NCI-H187 (cell line): Measurements from ENCODE around the gene IFFO2.

ENCODE experiments used
- DNase-seq, 2 experiments: peaks; one replicate each; lab custom pipeline; 2025; lab: John Stamatoyannopoulos, UW

IFFO2 gene

DNA sequence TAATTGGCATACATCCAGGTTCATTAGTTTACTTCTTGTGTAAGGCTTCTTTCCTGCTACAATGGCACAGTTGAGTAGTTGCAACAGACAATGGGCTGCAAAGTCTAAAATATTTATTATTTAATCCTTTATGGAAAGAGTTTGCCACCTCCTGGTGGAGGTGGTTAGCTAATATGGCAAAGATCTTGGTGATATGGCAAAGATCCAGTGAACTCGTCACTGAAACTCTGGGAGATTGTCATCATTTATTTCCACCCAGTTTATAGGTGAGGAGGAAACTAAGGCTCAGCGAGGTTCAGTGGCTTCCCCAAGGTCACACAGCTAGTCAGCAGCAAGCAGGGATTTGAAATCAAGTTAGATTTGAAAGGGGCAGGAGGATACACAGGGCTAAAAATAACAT is 16.1 kb upstream of the IFFO2 start:
- DNase-seq, result no peak

GRCh38 chr1:18970762-18971161 is 14.3 kb upstream of the IFFO2 start:
- no peak for DNase-seq

GRCh38 chr1:18970358-18970757 is 13.9 kb upstream of the IFFO2 start:
- no peak for DNase-seq

DNA sequence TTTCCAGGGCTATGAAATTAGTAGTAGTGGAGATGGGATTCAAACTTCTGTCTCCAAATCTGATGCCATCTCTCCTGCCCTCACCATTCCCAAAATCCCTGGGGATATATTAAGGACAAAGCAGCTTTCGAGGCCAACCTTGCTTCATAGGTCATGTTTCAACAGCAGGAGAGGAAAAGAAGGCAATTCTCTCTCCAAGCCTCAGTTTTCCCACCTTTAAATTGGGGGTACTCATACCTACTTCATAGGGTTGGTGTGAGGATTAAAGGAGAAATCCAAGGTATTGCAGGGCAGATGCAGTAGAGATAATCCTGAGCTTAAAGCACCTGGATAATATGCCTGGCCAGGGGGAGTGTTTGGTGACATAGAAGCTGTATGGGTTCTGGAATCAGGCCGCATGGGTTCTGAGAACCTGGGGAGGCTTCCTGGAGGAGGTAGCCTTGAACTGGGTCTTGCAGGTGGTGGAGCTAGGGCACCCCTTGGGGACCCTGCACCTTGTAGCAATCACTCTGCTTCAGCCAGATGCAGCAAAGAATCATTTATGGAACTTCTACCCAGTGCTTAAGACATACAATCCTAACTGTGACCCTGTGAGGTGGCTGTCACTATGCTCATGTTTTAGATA is 10.7 kb upstream of the IFFO2 start:
- no peak for DNase-seq

GRCh38 chr1:18965206-18966173 is 9.0 kb upstream of the IFFO2 start:
- no peak for DNase-seq

DNA sequence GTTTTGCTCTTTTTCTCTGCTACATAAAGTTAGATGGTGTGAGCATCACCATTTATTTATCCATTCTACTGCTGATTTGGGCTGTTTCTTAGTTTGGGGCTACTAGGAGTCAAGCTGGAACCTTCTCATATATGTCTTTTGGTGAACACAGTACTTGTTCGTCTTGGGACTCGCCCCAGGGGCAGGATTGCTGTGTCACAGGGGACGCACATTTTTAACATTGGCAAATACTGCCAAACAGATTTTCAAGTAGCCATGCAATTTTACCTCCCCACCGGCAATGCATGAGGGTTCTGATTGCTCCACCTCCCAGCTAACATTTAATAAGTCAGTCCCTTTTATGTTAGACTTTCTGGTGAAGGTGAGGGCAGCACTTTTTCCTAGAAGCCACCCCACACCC is 7.5 kb upstream of the IFFO2 start:
- DNase-seq, result no peak

GRCh38 chr1:18962855-18963737 is 6.6 kb upstream of the IFFO2 start:
- no peak for DNase-seq

GRCh38 chr1:18962121-18962721 is 5.7 kb upstream of the IFFO2 start:
- DNase-seq, result no peak

- DNase-seq, result no peak
These were observed 4.3 kb upstream of the IFFO2 start for GRCh38 chr1:18960821-18961220.

DNA sequence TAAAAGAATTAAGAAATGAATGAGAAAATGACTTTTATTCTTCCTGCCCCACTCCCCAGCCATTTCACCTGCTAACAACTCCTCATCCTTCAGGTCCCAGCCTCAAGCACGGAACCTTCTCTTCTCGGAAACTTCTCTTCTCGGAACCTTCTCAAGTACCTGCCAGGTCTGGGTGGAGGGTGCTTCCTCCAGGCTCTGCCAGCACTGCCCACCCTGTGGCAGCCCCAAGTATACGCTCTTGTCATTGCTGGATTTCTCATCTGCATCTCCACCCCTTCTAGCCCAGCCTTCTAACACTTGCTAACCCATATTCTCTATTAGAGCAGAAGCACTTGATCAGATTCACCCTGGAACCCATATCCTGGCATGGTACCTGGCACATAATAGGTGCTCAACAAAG is 3.9 kb upstream of the IFFO2 start:
- DNase-seq, result no peak

GRCh38 chr1:18959591-18959990 is 3.1 kb upstream of the IFFO2 start:
- DNase-seq, result no peak

DNA sequence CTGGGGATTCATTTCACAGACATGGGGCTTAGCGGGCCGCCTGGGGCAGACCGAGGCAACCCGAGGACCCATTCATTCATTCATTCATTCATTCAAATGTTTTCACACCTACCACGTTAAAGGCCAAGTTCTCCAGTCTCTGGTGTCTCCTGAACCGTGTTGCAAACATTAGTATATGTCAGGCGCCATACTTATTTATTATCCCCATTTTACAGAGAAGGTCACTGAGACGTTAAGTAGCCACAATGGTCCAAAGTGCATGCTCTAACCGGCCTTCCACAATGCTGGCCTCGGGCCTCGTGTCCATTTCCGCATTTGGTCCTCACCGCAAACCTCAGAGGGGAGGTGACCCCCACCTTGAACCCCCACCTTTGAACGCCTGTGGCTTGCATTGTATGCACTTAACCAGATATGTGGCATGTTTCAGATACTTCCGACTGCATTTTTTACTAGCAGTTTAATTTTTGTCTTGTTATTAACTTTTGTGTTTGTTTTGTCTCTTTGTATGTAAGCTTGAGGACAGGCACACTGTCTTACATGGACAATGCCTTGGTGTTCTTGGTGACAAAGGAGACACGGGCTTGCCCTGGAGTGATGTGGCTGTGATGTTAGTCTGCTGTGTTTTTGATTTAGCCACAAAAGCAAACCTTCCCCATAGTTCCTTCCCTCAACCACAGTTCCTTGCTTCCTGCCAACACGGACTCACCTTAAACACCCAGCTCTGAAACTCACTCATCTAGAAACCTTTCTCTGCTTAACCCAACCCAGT is 1.2 kb upstream of the IFFO2 start:
- DNase-seq, result no peak

DNA sequence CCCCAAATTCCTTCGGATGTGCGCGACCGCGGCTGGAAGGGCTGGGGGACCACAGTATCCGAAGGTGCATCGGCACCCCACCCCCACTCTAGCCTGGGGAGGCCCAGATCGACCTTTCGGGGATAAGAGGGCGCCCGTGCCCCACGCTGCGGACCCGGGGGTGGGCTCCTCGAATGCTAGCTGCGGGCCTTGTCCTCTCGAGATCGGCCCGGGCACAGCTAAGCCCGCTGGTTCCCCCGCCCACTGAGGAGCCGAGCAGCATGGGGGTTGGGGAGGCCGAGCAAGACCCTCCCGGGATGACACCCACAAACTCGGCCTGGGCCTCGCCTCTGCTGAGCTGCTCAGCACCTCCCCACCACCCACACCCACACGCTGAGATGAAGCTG is 653 bp upstream of the IFFO2 start:
- DNase-seq, result no peak

DNA sequence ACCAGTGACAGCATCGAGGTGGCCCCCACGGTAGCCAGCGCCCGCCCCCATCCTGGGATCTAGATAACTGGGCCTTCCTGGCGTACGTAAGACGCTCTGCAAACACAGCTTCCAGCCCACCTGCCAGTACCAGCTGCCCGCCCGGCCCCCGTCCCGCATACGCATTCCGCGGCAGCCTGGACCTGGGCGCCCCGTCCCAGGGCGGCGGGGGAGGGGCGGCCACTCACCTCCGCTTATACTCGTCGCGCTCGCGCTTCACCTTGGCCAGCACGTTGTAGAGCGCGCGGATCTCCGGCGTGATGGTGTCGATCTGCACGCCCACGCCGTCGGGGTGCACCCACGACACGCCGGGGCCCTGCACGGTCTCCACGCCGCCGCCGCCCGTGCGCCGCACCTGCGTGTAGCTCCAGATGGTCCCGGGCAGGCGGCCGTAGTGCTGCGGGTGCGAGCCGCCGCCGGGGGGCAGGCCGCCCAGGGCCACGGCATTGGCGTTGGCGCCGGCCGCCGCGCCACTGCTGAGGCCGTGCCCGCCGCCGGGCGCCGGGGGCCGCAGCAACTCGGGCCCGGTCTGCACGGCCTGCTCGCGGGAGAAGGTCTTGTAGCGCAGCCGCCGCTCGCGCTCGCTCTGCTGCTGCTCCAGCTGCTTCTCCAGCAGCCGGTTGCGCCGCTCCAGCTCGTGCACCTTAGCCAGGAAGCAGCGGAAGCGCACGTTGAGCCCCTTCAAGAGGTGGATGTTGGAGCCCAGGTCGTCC is 859 bp downstream of the IFFO2 start:
- DNase-seq, result peak; percentile 13 to 26

- DNase-seq, result no peak
These were observed 1.4 kb downstream of the IFFO2 start for GRCh38 chr1:18955131-18955440.

GRCh38 chr1:18954270-18955071 is 2.0 kb downstream of the IFFO2 start:
- no peak for DNase-seq

DNA sequence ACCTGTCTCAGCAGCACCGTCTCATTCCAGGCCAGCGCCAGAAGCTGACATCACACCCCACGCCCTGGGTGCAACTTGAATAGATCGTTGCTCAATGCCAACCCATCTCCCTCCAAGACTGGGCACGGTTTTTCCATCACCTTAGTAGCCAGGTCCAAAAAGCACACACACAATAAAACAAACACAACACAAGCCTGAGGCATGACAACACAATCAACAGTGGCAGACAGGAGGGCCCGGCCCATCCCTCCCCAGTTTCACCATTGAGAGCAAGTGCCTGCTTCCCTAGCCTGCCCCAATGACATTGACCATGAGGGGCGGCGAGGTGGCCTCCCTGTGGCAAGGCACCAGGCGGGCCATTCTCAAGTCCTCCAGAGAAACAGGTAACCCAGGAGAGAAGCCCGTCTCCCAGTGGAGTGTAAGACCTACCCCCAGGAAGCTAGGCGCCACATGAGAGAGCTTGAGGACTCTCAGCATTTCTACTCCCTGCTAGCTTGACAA is 2.7 kb downstream of the IFFO2 start:
- no peak for DNase-seq

DNA sequence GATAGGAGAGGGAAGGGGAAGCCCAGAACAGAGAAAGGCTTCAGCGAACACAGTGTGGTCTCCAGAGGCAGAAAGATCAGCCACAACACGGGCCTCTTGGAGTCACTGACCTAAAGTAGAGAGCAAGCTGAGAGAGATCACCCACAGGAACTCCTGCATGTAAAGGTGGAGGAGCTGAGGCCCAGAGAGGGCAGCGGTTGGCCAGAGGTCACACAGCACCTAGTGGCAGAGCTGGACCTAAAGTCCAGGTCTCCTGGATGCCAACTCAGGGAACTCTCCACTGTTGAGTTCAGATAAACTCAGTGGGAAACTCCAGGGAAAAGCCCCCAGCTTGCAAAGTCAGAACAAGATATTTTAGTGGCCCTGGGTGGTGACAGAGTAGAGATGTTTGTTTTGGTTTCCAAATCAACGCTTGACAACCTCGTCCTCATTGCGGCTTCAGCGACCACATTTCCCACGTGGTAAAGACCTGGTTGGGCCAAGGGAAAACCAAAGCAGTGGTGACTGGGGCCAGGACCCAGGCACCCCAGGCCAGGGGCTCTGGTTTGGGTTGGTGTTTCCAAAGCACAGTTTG is 4.6 kb downstream of the IFFO2 start:
- no peak for DNase-seq

GRCh38 chr1:18951416-18951815 is 5.1 kb downstream of the IFFO2 start:
- DNase-seq, result no peak
